ENCODE measurements around the gene DUSP22. TPM values are rescaled to one million over a fixed set of nuclear protein-coding genes. Genes with fewer than 3 reads are reported as not detected.

DUSP22 gene
- total RNA-seq, 1 experiment from 2014 or later = 16.0 TPM

DNA sequence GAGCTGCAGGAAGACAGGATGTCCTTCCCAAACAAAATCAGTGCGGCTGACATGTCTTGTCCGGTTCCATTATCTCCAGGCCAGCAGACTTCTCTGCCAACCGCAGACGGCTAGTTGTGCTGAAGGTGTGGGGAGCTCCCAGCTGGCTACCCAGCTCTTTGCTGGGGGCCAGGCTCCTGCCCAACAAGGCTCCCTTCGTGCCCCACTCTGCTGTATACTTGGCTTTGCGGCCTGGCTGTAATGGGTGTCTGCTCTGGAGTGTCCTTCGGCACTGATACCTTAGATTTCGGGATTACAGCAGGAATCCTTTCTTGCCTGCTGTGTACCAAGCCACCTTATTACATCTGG is 50.5 kb downstream of the DUSP22 start:
- POLR2A ChIA-PET (ENCODE audit: low non-redundant PET) = no interaction called here
- CTCF ChIA-PET = no interaction called here
- no peaks in the 10 kb centered on the region for H3K4me1 ChIP-seq (ENCODE audit: insufficient read depth, low read length, poor library complexity, severe bottlenecking)
- no peaks in the 10 kb centered on the region for H3K27me3 ChIP-seq (replicated peaks; ENCODE audit: insufficient read depth, low read depth, low read length, poor library complexity)
- TF ChIP-seq, protein P1, sequence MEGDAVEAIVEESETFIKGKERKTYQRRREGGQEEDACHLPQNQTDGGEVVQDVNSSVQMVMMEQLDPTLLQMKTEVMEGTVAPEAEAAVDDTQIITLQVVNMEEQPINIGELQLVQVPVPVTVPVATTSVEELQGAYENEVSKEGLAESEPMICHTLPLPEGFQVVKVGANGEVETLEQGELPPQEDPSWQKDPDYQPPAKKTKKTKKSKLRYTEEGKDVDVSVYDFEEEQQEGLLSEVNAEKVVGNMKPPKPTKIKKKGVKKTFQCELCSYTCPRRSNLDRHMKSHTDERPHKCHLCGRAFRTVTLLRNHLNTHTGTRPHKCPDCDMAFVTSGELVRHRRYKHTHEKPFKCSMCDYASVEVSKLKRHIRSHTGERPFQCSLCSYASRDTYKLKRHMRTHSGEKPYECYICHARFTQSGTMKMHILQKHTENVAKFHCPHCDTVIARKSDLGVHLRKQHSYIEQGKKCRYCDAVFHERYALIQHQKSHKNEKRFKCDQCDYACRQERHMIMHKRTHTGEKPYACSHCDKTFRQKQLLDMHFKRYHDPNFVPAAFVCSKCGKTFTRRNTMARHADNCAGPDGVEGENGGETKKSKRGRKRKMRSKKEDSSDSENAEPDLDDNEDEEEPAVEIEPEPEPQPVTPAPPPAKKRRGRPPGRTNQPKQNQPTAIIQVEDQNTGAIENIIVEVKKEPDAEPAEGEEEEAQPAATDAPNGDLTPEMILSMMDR (conservative IDR thresholded peaks at IDR 0.05; ENCODE audit: low read depth, low read length) = no peak
- no peak for TF ChIP-seq EZH2 (IDR thresholded peaks at IDR 0.05; ENCODE audit: borderline replicate concordance, low read depth, low read length, poor library complexity, severe bottlenecking)
- H3K27ac ChIP-seq (ENCODE audit: low read depth, low read length, poor library complexity, severe bottlenecking) = no peak overlapping the region
- H3K4me3 ChIP-seq (ENCODE audit: low read depth, low read length, poor library complexity, severe bottlenecking) = no peak overlapping the region
- H3K9me3 ChIP-seq (ENCODE audit: low read depth, low read length, poor library complexity, severe bottlenecking) = peaks cover 14% of the 10 kb centered on the region
- BruUV-seq (replicated peaks) = no TSS peak
- intact Hi-C loops (cut with micrococcal nuclease; ENCODE audit: unreplicated experiment) = no loop called here
- no peaks in the 10 kb centered on the region for H3K36me3 ChIP-seq (ENCODE audit: insufficient read depth, low read length, poor library complexity, severe bottlenecking)
- no peak for DNase-seq (ENCODE audit: low spot score)

DNA sequence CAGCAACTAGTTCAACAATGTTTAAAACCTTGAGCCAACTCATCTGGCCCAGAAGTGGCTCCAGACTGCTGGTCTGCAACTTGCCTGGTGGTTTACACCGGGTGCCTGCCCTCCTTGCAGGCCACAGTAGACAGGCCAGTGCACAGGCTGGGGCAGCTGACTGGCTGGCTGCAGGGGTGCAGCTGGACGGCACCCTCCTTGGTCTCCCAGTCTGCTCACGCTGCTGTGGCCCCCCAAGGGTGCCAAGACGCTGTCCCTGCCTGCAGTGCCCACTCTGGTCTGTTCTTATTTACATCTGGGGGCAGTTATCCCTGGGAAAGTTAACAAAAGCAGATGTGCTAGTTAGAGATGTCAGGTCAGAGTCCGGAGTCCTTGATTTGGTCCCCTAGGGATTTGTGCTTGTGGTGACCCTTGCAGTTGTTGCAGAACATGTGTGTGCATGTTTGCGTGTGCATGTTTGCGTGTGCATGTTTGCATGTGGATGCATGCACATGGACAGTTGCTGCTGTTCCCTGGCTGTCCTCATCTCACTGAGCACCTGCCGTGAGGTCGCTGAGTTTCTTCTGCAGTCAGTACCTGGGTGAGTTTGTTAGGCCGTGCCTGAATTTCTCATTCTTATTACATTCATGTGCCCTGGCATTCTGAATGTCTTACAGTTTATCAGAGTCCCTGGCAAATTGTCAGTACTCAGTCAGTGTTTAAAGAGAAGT is 51.1 kb downstream of the DUSP22 start:
- H3K9me3 ChIP-seq (ENCODE audit: low read depth, low read length, poor library complexity, severe bottlenecking) = peaks cover 14% of the 10 kb centered on the region
- H3K4me3 ChIP-seq (ENCODE audit: low read depth, low read length, poor library complexity, severe bottlenecking) = no peak overlapping the region
- CTCF ChIA-PET = no interaction called here
- intact Hi-C loops (cut with micrococcal nuclease; ENCODE audit: unreplicated experiment) = no loop called here
- TF ChIP-seq, protein P1 (conservative IDR thresholded peaks at IDR 0.05; ENCODE audit: low read depth, low read length) = no peak
- no peak for TF ChIP-seq EZH2 (IDR thresholded peaks at IDR 0.05; ENCODE audit: borderline replicate concordance, low read depth, low read length, poor library complexity, severe bottlenecking)
- BruUV-seq (replicated peaks) = no TSS peak
- H3K36me3 ChIP-seq (ENCODE audit: insufficient read depth, low read length, poor library complexity, severe bottlenecking) = no peaks in the 10 kb centered on the region
- DNase-seq (ENCODE audit: low spot score) = no peak
- POLR2A ChIA-PET (ENCODE audit: low non-redundant PET) = no interaction called here
- no peak overlapping the region for H3K27ac ChIP-seq (ENCODE audit: low read depth, low read length, poor library complexity, severe bottlenecking)
- no peaks in the 10 kb centered on the region for H3K27me3 ChIP-seq (replicated peaks; ENCODE audit: insufficient read depth, low read depth, low read length, poor library complexity)
- no peaks in the 10 kb centered on the region for H3K4me1 ChIP-seq (ENCODE audit: insufficient read depth, low read length, poor library complexity, severe bottlenecking)

DNA sequence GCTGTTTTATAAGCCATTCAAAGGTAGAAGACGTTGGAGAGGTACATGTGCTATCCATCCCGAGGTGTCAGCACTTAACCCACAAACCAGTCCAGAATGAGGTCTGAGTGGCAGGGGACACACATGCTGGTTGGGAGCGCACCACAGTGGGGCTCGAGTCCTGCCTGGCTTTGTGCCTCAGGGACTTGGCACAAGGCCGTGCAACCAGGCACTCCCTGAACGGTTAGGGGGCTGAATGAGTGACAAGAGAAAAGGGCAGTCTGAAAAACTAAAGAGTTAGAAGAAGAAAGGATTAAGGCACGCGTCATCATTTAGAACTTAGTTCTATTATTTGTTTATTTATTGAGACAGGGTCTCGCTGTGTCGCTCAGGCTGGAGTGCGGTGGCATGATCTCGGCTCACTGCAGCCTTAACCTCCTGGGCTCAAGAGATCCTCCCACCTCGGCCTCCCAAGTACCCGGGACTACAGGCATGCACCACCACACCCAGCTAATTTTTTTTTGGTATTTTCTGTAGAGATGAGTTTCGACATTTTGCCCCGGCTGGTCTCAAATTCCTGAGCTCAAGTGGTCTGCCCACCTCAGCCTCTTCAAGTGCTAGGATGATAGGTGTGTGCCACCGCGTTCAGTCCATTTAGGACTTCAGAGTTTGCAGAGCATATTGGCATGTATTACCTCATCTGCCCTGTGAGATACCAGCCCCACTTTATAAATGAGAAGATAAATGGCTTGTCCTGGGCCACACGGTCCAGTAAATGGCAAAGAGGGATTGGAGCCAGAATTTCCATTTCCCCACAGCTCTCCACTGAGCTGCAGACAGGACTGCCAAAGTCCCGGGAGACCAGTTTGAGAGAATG is 51.9 kb downstream of the DUSP22 start:
- TF ChIP-seq, protein P1 (conservative IDR thresholded peaks at IDR 0.05; ENCODE audit: low read depth, low read length) = no peak
- TF ChIP-seq EZH2 (IDR thresholded peaks at IDR 0.05; ENCODE audit: borderline replicate concordance, low read depth, low read length, poor library complexity, severe bottlenecking) = no peak
- Histone ChIP-seq H3K36me3 (ENCODE audit: insufficient read depth, low read length, poor library complexity, severe bottlenecking) (no peaks in the 10 kb centered on the region), H3K4me1 (ENCODE audit: insufficient read depth, low read length, poor library complexity, severe bottlenecking) (no peaks in the 10 kb centered on the region), H3K4me3 (ENCODE audit: low read depth, low read length, poor library complexity, severe bottlenecking) (no peak overlapping the region), H3K9me3 (ENCODE audit: low read depth, low read length, poor library complexity, severe bottlenecking) (peaks cover 14% of the 10 kb centered on the region), H3K27me3 (replicated peaks; ENCODE audit: insufficient read depth, low read depth, low read length, poor library complexity) (no peaks in the 10 kb centered on the region), H3K27ac (ENCODE audit: low read depth, low read length, poor library complexity, severe bottlenecking) (no peak overlapping the region)
- ChIA-PET CTCF (no interaction called here), POLR2A (ENCODE audit: low non-redundant PET) (no interaction called here)
- no TSS peak for BruUV-seq (replicated peaks)
- intact Hi-C loops (cut with micrococcal nuclease; ENCODE audit: unreplicated experiment) = no loop called here
- DNase-seq (ENCODE audit: low spot score) = no peak
